HepG2 (cell line): Measurements from ENCODE around the gene LMAN1L. TPM values are rescaled to one million over a fixed set of nuclear protein-coding genes. Genes with fewer than 3 reads are reported as not detected.

Experiments
- GATAD1 ChIP-seq: IDR thresholded peaks from 2 replicates; pipeline ENCODE4 v1.6.1; 2016; ENCODE audit warnings: missing genetic modification reagents, missing compliant biosample characterization
- MBNL3 ChIP-seq: fragments of 250-450 bp; sonication (Bioruptor Pico); conservative IDR thresholded peaks from 2 replicates; pipeline ENCODE4 v1.8.0; 2022; ENCODE audit warnings: mild to moderate bottlenecking, inconsistent platforms
- REST ChIP-seq, 2 experiments: IDR thresholded peaks; 2 replicates each; pipeline ENCODE4 v1.6.1; 2011 to 2012; ENCODE audit warnings: low read length in 2 of 2, borderline replicate concordance in 1 of 2, low read depth in 1 of 2, mild to moderate bottlenecking in 1 of 2, moderate library complexity in 1 of 2
- SP5 ChIP-seq: IDR thresholded peaks from 2 replicates; pipeline ENCODE4 v1.6.1; 2016; ENCODE audit warnings: low read depth, borderline replicate concordance
- ZKSCAN5 ChIP-seq: sonication (generic); formaldehyde crosslinking; IDR thresholded peaks from 2 replicates; pipeline ENCODE4 v1.5.1; 2020; ENCODE audit warnings: mild to moderate bottlenecking, missing genetic modification reagents
- ZNF253 ChIP-seq: sonication (generic); formaldehyde crosslinking; IDR thresholded peaks from 2 replicates; pipeline ENCODE4 v1.8.0; 2022; ENCODE audit warnings: mild to moderate bottlenecking, missing genetic modification reagents, borderline replicate concordance
- ZNF343 ChIP-seq: sonication (generic); formaldehyde crosslinking; IDR thresholded peaks from 2 replicates; pipeline ENCODE4 v1.4.0; 2020; ENCODE audit warnings: mild to moderate bottlenecking, missing genetic modification reagents
- ZNF484 ChIP-seq: sonication (generic); formaldehyde crosslinking; IDR thresholded peaks from 2 replicates; pipeline ENCODE4 v1.5.1; 2020; ENCODE audit warnings: mild to moderate bottlenecking, low read depth, missing genetic modification reagents, borderline replicate concordance
- ZNF570 ChIP-seq: sonication (generic); formaldehyde crosslinking; IDR thresholded peaks from 2 replicates; pipeline ENCODE4 v1.4.0; 2020; ENCODE audit warnings: mild to moderate bottlenecking, missing genetic modification reagents, borderline replicate concordance
- ZNF710 ChIP-seq: sonication (generic); formaldehyde crosslinking; IDR thresholded peaks from 2 replicates; pipeline ENCODE4 v1.5.0; 2020; ENCODE audit warnings: mild to moderate bottlenecking, missing genetic modification reagents, borderline replicate concordance
- polyA plus RNA-seq, 8 experiments: library from polyadenylated mRNA; depleted of rRNA in 3 of 8; stranded (reverse) in 7 of 8; unstranded in 1 of 8; fragments of >200 nt; fragmentation: Illumina TruSeq in 4 of 8; extraction: Trizol in 4 of 8; gene quantifications; 2 replicates each; pipeline versions ENCODE4 v1.2.1 to v1.2.3, GENCODE V29; 2011 to 2016; ENCODE audit warnings: low read depth in 4 of 8, missing spikeins in 1 of 8, mixed read lengths in 1 of 8; ENCODE audit not compliant: insufficient read depth in 1 of 8
- total RNA-seq, 5 experiments: library from RNA; depleted of rRNA; stranded (reverse); fragments of >200 nt; fragmentation: Illumina TruSeq; extraction: Trizol; gene quantifications; 2 replicates each; pipeline ENCODE4 v1.2.3, GENCODE V29; 2016; ENCODE audit warnings: low read depth in 1 of 5
- TF ChIP-seq, protein P1 (sequence below): sonication (generic); formaldehyde crosslinking; conservative IDR thresholded peaks from 2 replicates; pipeline ENCODE4 v1.8.0; 2022; ENCODE audit warnings: missing genetic modification reagents
- TF ChIP-seq, protein P2 (sequence below): sonication (generic); formaldehyde crosslinking; IDR thresholded peaks from 2 replicates; pipeline ENCODE4 v1.4.0; 2020; ENCODE audit warnings: mild to moderate bottlenecking, low read depth, missing genetic modification reagents
- TF ChIP-seq, protein P3 (sequence below): sonication (generic); formaldehyde crosslinking; IDR thresholded peaks from 2 replicates; pipeline ENCODE4 v1.4.0; 2020; ENCODE audit warnings: missing genetic modification reagents, borderline replicate concordance

LMAN1L gene
- total and polyA plus RNA-seq, 2 of the 13 experiments (the other 11 are each of a cell fraction or from before 2014, with no cell fraction given): not detected

- TF ChIP-seq ZNF710 (CRISPR knock-in tag) (no peak), REST (IDR thresholded peaks at IDR 0.05; ENCODE audit: borderline replicate concordance in 1 of 2, low read depth in 1 of 2, low read length in 2 of 2) (no peak), ZNF253 (CRISPR knock-in tag) (no peak), SP5 (peak; percentile 46; the same call in 1 of the 2 replicates), MBNL3 (no peak), ZNF570 (CRISPR knock-in tag) (no peak), ZNF484 (CRISPR knock-in tag) (no peak), ZKSCAN5 (no peak), ZNF343 (CRISPR knock-in tag) (no peak), GATAD1 (CRISPR knock-in tag) (peak; percentile 48; the same call in 1 of the 2 replicates)
- TF ChIP-seq, protein P1, sequence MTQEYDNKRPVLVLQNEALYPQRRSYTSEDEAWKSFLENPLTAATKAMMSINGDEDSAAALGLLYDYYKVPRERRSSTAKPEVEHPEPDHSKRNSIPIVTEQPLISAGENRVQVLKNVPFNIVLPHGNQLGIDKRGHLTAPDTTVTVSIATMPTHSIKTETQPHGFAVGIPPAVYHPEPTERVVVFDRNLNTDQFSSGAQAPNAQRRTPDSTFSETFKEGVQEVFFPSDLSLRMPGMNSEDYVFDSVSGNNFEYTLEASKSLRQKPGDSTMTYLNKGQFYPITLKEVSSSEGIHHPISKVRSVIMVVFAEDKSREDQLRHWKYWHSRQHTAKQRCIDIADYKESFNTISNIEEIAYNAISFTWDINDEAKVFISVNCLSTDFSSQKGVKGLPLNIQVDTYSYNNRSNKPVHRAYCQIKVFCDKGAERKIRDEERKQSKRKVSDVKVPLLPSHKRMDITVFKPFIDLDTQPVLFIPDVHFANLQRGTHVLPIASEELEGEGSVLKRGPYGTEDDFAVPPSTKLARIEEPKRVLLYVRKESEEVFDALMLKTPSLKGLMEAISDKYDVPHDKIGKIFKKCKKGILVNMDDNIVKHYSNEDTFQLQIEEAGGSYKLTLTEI: no peak
- TF ChIP-seq, protein P2, sequence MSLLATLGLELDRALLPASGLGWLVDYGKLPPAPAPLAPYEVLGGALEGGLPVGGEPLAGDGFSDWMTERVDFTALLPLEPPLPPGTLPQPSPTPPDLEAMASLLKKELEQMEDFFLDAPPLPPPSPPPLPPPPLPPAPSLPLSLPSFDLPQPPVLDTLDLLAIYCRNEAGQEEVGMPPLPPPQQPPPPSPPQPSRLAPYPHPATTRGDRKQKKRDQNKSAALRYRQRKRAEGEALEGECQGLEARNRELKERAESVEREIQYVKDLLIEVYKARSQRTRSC: no peak
- TF ChIP-seq, protein P3, sequence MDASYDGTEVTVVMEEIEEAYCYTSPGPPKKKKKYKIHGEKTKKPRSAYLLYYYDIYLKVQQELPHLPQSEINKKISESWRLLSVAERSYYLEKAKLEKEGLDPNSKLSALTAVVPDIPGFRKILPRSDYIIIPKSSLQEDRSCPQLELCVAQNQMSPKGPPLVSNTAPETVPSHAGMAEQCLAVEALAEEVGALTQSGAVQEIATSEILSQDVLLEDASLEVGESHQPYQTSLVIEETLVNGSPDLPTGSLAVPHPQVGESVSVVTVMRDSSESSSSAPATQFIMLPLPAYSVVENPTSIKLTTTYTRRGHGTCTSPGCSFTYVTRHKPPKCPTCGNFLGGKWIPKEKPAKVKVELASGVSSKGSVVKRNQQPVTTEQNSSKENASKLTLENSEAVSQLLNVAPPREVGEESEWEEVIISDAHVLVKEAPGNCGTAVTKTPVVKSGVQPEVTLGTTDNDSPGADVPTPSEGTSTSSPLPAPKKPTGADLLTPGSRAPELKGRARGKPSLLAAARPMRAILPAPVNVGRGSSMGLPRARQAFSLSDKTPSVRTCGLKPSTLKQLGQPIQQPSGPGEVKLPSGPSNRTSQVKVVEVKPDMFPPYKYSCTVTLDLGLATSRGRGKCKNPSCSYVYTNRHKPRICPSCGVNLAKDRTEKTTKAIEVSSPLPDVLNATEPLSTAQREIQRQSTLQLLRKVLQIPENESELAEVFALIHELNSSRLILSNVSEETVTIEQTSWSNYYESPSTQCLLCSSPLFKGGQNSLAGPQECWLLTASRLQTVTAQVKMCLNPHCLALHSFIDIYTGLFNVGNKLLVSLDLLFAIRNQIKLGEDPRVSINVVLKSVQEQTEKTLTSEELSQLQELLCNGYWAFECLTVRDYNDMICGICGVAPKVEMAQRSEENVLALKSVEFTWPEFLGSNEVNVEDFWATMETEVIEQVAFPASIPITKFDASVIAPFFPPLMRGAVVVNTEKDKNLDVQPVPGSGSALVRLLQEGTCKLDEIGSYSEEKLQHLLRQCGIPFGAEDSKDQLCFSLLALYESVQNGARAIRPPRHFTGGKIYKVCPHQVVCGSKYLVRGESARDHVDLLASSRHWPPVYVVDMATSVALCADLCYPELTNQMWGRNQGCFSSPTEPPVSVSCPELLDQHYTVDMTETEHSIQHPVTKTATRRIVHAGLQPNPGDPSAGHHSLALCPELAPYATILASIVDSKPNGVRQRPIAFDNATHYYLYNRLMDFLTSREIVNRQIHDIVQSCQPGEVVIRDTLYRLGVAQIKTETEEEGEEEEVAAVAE: no peak
These were observed 29.4 kb upstream of the LMAN1L start (continued) for GRCh38 chr15:74783072-74783807.
